Adipose tissue (tissue), 3 donors: ENCODE results near the gene CRYGN. TPM values are rescaled to one million over a fixed set of nuclear protein-coding genes. Genes with fewer than 3 reads are reported as not detected.
A peak's percentile ranks its signal among the peaks of the same experiment; 100 is the strongest.

Experiments used
- H3K27ac ChIP-seq: one replicate; pipeline ENCODE4 v1.5.1; 2013; ENCODE audit warnings: low read depth, low read length
- WGBS, 3 donors: extraction: QIAGEN DNeasy Blood & Tissue Kit; methylation state at CpG; one replicate each; pipeline ENCODE4 v1.1.7; 2013; 5-methylcytosine and 5-hydroxymethylcytosine counted together
- polyA plus RNA-seq, 3 donors: library from polyadenylated mRNA; stranded (reverse); fragments of 200-250 nt; gene quantifications; one replicate each; pipeline ENCODE4 v1.2.3, GENCODE V29; 2013
- donor health status: healthy with polysubstance abuse.
- donor health status: Bipolar disorder and iron deficiency.
- donor health status: healthy.

CRYGN gene
- polyA plus RNA-seq, 3 donors = 0.34 to 0.68 TPM; not detected in 1

DNA sequence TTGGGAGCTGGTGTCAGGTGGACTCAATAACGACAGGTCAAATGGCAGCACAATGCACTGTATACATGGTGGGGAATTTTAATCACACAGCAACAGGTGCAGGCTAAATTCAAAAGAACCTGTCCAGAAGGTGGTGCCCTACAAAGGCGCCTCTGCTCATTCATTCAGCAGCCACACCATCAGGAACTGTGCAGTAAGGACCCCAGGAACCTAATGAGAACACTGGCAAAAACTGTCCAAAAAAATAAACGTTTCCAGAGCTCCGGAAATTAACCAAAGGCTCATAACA, 21.9 kb upstream of the CRYGN start:
- WGBS, 3 donors = 74 to 79% (median 76%) methylated on average over 4 of the region's 4 CpGs
- H3K27ac ChIP-seq = no peak overlapping the region

DNA sequence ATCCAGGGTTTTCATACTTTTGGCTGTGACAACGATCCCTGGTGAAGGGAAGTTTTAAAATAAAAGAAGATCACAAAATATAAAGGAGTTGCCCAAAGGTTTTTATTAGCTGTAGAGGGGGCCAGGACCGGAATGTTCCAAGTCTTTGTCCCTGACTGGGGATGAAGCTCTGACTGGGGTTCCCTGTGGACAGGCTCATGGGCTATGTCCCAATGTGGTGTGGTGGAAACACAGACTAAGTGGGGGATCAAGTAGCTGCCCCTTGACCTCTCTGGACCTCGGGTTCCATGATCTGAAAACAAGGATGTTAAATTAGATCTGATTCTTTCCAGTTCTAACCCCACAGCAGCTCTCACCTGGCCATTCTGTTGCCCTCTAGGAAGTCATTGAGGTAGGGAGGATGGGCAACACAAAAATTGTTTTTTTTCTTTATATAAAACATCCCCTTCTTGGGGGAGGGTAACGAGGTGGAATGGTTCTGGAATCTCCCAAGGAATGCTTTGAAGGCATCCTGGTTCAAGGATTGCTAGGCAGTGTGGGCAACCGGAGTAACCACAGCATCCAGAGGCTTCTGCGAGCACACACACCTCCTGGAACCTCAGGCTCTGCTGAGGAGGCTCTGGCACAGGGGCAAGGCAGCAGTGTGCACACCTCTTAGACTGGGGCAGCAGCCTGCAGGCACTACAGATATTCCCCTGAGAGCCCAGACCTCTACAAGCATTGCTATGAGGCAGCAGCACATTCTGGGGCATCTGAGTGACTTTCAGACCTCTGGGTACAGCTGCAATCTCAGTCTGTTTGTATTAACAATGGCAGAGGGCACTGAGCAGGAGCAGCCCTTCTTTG, 21.4 kb upstream of the CRYGN start:
- peak overlapping the region; percentile 70 for H3K27ac ChIP-seq
- WGBS, 3 donors = 85 to 93% (median 87%) methylated on average over 6 of the region's 6 CpGs

DNA sequence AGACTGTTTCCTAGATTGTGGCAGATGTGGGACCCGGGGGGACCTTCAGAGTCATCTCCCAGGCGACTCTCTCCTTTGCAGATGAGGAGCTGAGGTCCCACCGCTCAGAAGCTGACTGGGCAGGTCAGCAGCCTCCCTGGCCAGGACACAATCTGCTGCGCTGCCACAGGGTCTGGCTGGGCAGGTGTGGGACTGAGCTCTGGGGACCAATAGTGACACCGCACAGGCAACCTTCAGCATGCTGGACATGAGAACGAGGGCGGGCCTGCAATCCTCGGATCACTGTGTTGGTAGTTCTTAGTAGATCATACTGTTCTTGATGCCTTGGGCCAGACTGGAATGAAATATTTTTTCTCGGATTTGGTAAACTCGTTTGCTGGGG, 20.5 kb upstream of the CRYGN start:
- 35 to 50% (median 49%) methylated on average over 10 of the region's 10 CpGs for WGBS, 3 donors

DNA sequence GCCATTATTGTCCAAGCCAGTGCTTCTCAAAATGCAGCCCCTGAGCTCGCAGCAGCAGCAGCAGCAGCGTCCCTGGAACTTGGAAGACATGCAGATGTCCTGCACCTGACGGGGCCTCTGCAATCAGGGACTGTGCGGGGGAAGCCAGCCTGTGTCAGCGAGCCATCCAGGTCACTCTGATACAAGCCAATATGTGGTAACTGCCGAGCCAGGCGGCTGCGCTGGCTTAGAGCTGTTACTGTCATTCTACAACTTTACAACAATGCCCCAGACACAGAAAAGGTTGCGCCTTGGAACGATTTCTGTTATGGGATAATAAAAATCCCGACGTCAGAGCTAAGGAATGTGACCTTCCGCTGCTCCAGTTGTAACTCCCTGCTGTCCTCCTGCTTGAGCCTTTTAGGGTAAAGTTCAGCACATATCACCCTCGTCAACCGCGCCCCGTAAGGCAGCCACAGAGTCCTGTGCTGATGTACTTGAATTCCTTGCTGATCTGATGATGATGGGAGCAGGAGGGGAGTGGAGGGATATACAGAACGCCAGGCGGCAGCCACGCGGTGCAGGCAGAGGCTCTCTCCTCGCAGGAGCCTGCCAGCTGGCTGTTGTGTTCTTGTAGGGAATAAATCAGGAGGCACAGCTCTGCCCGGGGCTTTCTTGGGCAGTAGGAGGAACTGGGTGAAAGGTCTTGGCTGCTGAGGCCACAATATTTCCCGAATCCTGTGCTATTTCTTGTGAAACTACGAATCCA, 20.0 kb upstream of the CRYGN start:
- H3K27ac ChIP-seq = peak overlapping the region; percentile 70
- 5 to 16% (median 13%) methylated on average over 25 of the region's 25 CpGs for WGBS, 3 donors

More for the DNA sequence above, 20.5 kb upstream of the CRYGN start:
- H3K27ac ChIP-seq = peak overlapping the region; percentile 70

DNA sequence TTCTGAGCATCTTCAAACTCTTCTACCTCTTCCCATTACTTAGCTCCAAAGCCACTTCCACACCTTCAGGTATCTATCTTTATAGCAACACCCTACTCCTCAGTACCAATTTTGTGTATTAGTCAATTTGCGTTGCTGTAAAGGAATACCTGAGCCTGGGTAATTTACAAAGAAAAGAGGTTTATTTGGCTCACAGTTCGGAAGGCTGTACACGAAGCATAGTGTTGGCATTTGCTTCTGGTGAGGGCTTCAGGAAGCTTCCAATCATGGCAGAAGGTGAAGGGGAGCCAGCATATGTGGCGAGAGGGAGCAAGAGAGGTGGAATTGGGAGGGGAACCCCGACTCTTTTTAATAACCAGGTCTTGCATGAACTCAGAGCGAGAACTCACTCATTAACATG, 17.6 kb upstream of the CRYGN start:
- H3K27ac ChIP-seq = no peak overlapping the region
- 95 to 99% (median 97%) methylated on average over 6 of the region's 6 CpGs for WGBS, 3 donors

DNA sequence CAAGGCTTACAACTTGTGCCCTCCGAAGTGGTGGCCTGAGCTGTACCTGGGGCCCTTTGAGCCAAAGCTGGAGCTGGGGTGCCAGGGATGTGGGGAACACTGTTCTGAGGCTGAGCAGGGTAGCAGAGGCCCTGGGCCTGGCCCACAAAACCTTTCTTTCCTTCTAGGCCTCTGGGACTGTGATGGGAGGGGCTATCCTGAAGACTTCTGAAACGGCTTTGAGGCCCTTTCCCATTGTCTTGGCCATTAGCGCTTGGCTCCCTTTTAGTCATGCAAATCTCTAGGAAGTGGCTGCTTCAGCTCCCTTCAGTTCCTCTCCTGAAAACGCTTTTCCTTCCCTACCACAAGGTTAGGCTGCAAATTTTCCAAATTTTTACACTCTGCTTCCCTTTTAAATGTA, 16.8 kb upstream of the CRYGN start:
- WGBS, 3 donors = 68 to 89% (median 74%) methylated on average over 4 of the region's 4 CpGs
- H3K27ac ChIP-seq = no peak overlapping the region

DNA sequence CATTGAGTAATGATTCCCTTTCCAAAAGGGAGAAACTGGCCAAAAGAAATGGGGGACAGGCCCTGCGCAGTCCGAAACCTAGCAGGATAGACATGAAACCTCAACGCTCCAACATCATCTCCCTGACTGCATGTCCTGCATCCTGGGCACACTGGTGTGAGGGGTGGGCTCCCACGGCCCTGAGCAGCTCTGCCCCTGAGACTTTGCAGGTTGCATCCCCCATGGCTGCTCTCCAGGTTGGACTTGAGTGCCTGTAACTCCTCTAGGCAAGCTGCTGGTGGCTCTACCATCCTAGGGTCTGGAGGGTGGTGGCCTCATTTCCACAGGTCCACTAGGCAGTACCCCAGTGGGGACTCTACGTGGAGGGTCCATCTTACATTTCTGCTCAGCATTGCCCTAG, 16.3 kb upstream of the CRYGN start:
- 95 to 100% (median 98%) methylated on average over 5 of the region's 5 CpGs for WGBS, 3 donors

DNA sequence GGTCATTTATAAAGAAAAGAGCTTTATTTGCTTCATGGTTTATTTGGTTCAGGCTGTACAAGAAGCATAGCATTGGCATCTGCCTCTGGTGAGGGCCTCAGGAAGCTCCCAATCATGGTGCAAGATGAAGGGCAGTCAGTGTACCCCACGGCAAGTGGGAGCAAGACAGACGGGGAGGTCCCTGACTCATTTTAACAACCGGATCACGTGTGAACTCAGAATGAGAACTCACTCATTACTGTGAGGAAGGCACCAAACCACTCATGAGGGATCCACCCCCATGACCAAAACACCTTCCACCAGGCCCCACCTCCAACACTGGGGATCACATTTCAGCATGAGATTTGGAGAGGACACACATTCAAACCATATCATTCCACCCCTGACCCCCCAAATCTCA, 15.7 kb upstream of the CRYGN start:
- 83 to 90% (median 87%) methylated on average over 4 of the region's 4 CpGs for WGBS, 3 donors
- no peak overlapping the region for H3K27ac ChIP-seq

More for the DNA sequence above, 16.3 kb upstream of the CRYGN start:
- no peak overlapping the region for H3K27ac ChIP-seq

DNA sequence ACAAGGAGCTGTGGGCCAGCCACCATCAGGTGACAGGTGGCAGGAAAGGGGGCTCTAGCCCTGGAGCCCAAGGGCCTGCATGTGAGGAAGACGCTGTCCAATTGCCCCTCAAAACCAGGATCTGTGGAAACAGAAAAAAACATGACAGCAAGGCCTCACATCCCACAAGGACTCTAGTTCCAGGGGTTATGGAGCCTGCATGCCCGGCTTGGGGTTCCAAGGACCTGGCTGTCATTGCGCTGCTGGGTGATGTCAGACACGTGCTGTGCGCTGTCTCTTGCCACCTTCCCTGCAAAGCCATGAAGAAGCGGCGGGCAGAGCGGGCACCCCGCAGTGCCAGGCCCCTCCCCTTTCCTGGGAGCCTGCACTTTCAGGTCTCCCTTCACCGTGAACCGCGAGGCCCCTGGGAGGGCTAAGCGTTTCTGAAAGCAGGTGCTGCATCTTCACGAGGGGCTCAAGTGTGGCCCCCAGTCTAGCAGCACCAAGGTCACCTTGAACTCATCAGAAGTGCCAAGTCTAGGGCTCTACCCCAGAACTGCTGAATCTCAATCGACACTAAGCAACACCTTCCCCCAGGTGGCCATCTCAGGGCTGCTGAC, 15.1 kb upstream of the CRYGN start:
- WGBS, 3 donors = 91 to 95% (median 94%) methylated on average over 15 of the region's 15 CpGs
- H3K27ac ChIP-seq = no peak overlapping the region

DNA sequence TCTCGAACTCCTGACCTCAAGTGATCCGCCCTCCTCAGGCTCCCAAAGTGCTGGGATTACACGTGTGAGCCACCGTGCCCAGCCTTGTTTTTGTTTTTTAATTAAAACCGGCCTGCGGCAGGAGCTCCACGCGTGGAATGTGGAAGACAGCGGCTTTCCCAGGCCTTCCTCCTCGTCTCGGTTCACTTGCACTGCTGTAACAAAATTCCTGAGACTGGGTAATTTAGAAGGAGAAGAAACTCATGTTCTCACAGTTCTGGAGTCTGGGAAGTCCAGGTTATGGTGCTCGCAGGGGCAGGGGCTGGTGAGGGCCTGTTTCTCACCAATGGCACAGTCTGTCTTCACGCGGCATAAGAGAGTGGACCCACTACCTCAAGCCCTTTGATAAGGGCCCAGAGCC, 14.4 kb upstream of the CRYGN start:
- 91 to 93% (median 92%) methylated on average over 14 of the region's 14 CpGs for WGBS, 3 donors
- no peak overlapping the region for H3K27ac ChIP-seq

DNA sequence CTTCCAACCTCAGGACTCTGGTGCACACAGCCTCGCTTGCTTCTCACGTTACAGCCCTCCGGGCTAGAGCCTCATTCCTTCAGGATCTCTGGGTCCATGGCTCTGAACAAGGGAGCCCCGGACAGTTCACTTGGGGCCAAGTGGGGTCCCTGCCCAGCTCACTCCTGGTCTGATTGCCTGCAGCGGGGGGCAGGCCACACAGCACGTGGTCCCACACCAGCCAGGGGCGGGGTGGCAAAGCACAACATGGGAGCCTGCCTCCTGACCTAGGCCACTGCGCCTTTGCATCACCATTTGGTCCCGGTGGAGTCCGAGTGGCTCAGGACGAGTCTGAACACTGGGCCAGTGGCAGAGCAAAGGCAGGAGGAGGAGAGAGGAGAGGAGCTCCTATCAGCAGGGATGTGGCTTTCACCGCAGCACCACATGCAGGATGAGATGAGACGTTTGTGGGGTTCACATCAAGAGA, 13.4 kb upstream of the CRYGN start:
- WGBS, 3 donors = 81 to 86% (median 85%) methylated on average over 13 of the region's 13 CpGs

DNA sequence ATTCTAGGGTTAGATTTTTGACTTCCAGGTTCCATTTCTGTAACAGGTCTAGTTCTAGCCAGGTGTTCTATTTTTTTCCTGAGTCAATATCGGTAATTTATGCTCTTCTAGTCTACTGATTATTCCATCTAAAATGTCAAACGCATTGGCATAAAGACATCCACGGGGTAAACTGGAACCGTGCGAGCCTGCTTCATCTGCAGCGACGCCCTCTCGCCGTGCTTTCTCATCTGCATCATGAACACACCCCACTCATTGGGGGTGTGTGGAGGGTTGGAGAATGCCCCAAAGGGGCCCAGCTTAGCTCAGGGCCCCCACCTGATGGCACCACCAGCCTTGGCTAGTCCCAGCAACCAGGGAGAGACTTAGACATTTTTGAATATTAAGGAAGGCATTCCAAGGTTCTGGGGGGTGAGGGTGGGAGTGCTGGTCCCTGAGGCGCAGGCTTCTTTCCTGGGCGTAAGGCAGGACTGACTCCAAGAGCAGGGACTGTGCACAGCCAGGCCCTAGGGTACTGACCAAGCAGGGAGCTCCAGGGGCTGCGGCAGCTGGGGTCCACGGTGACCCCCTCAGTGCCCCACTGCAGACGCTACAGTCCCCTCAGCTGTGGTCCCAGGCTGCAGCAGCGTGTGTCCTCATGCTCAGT, 12.9 kb upstream of the CRYGN start:
- no peak overlapping the region for H3K27ac ChIP-seq
- WGBS, 3 donors = 87 to 88% (median 88%) methylated on average over 13 to 15 of the region's 15 CpGs

More for the DNA sequence above, 13.4 kb upstream of the CRYGN start:
- H3K27ac ChIP-seq = no peak overlapping the region

DNA sequence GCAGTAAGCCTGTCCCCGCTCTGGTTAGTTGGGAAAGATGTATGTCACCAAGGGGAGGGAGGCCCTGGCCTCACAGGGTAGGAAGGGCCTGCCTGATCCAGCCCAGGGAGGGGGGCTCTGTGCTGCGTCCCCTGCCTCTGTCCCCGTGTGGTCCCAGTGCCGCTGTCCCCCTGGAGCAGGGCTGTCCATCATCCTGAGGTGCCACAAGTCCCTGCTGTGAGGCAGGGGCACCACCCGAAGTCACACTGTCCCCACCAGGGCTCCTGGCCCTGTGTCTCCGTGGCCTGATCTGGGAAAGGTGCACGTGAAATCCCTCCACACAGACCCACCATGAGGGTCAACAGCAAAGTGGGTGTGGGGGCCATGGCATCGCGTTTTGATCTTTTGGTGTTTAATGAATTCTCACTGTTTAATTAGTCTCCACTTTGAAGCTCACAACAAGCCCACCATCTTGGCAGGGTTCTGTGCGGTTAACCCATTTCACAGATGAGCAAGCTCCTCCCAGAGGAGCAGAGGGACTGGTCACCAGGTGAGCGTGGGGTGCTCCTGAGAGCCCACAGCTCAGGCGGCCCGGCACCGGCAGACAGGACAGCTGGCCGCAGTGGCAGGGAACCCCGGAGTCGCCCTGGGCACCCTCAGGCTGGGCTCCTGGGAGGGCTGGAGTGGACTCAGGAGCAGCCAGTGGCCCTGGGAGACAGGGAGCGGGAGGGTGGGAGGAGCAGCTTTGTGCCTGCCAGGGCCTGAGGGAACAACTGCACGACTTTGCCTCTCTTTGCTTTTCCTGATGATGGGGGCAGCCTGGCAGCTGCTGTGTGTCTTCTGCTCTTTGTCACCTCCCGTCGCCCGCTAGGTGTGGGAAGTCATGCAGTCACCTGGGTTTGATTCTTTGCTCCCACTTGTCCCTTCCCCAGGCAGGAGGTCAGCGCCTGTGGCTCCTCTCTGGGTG, 12.0 kb upstream of the CRYGN start:
- no peak overlapping the region for H3K27ac ChIP-seq
- WGBS, 3 donors = 83 to 89% (median 88%) methylated on average over 23 of the region's 23 CpGs

DNA sequence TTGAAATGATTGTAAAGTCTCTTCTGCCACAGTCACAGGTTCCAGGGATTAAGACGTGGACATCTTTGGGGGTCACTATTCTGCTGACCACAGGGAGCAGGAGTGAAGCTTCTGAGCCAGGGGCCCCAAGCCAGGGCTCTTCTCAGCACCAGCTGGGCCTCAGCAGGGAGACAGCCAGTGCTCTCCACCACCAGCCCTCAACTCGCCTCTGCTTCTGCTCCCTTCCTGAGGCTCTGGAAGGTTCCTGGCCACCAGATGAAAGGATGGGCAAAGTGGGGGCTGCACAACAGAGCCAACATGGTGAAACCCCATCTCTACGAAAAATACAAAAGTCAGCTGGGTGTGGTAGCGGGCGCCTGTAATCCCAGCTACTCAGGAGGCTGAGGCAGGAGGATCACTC, 11.2 kb upstream of the CRYGN start:
- 85 to 88% (median 88%) methylated on average over 5 of the region's 5 CpGs for WGBS, 3 donors
- no peak overlapping the region for H3K27ac ChIP-seq

DNA sequence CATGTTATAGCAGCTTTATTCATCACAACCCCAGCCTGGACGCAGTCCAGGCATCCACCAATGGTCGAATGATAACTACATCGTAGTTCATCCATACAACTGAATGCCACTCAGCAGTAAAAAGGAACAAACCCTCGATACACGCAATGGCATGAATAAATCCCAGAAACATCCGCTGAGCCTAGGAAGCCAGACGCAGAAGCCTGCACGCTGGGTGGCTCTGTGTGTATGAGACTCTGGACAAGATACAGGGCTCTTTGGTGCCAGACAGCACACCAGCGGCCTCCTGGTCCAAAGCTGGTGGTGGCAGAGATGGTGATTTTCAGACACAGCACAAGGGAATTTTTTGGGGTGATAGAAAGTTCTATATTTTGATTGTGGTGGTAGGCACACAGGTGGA, 10.0 kb upstream of the CRYGN start:
- 80 to 90% (median 90%) methylated on average over 9 of the region's 9 CpGs for WGBS, 3 donors
- H3K27ac ChIP-seq = no peak overlapping the region

DNA sequence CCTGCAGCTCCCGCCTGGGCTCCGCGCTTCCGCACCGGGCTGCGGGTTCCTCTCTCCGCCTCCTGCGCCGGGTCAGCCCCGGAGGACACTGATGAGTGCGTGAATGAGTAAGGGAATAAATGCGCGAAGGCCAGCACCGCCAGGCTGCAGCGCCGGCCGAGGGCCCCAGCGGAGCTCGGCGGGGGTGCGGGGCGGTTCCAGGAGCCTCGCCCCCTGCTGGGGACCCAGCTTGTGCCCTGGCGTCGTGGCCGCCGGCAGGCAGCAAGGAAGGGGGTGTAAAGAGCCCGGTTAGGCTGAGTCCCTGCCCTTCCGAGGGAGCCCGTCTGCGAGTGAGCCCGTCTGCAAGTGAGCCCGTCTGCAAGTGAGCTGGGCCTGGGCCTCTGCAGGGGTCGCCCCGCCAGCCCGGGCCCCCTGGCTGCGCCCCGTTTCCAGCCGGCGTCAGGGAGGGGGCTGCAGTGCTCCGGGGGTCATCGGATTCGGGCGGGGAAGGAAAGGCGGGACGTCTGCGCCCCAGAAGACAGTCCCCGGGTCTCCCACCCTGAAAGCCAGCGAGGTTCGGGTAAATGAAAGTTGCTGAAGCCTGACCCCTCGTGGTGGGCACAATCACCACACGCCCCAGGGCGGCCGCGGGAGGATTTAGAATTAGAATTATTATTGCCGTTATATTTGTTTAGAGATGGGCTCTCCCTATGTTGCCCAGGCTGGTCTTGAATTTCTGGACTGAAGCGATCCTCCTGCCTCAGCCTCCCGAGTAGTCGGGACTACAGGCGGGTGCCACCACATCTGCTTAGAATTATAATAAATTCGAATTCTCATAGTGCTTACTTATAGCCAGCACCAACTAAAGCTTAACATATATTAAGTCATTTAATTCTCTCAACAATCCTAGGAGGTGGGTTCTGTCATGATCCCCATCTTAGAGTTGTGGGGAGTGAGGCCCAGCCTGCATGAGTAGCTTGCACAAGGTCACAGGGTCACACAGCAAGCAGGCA, 8.6 kb upstream of the CRYGN start:
- WGBS, 3 donors = 3 to 6% (median 4%) methylated on average over 59 to 61 of the region's 61 CpGs
- H3K27ac ChIP-seq = no peak overlapping the region

DNA sequence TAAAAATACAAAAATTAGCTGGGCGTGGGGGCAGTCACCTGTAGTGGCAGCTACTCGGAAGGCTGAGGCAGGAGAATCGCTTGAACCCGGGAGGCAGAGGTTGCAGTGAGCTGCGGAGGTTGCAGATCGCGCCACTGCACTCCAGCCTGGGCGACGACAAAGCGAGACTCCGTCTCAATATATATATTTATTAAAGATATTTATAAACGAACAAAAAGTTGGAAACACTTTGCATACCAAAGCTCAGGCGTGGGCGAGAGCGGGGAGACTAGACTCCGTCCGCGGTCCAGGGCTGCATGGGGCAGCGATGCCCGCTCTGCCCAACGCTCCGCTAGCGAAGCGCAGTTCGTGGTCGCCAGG, 7.9 kb upstream of the CRYGN start:
- no peak overlapping the region for H3K27ac ChIP-seq
- 54 to 63% (median 60%) methylated on average over 26 of the region's 26 CpGs for whole genome bisulfite sequencing, 3 donors
